HG02884 (cell line): ENCODE results near the gene SMIM23.
"Not testable (repeated sequence)": the region's sequence is repeated elsewhere in the genome, so short reads cannot be mapped to it uniquely, and the experiment has no call there.

Experiments
- ATAC-seq: cut with Tn5 transposase; IDR thresholded peaks from one replicate; pipeline ENCODE4 v1.9.1; 2021; ENCODE audit warnings: mild to moderate bottlenecking, moderate library complexity; ENCODE audit not compliant: unreplicated experiment

The SMIM23 gene

GRCh38 chr5:171771856-171772255, 13.8 kb upstream of the SMIM23 start:
- ATAC-seq: no peak

DNA sequence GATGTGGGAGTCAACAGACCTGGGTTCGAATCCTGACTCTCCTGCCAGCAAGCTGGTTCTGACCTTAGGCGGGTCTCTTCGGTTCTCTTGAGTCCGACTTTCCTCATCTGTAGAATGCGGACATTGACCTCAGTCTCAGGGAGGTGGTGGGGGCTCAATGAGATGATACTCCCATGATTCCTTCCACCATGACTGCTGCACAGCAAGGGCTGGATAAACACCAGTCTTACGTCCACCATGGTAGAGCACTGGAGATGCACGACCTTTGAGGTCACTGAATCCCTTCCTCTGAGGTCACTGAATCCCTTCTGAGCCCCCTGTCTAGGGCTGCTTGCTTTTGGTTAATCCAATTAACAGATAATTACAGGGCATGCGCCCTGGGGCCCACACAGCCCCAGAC, 12.5 kb upstream of the SMIM23 start:
- no peak for ATAC-seq

DNA sequence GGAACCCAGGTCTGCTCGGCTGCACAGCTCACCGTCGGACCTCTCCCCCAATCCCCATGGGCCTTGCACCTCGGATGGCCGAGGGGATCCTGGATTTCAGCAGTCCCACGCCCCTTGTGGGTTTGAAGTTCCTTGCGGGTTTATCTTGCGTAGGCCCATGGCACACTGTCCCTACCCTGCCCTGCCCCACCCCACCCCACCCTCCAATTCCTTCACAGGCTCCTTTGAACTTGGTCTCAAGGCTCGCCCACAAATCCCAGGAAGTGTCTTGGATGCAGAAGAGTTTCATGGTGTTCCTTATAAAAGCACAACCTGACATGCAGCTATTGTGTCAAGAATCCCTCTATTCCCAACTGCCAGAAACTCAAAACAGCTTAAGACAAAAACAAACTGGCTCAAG, 11.2 kb upstream of the SMIM23 start:
- no peak for ATAC-seq

DNA sequence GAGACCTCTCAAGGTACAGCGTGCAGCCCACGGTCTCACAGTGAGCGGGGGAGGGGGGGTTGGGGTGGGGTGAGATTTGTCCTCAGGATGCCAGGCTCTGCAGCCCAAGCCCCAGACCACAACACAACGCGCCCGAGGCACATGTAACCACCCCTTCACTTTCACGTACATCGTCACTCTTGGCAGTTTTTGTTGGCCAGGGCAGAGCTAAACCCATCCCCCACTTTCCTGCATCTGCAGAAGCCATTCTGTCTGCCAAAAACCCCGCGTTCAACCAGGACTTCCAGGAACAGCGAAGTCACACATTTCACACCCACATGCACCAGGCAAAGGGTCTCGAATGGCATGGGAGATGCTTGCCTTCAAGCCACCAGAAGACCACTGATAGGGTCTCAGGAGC, 9.4 kb upstream of the SMIM23 start:
- no peak for ATAC-seq

GRCh38 chr5:171776770-171777759, 8.6 kb upstream of the SMIM23 start:
- ATAC-seq: no peak

- not testable (repeated sequence) for ATAC-seq
Measured at GRCh38 chr5:171781744-171782143, 3.9 kb upstream of the SMIM23 start.

DNA sequence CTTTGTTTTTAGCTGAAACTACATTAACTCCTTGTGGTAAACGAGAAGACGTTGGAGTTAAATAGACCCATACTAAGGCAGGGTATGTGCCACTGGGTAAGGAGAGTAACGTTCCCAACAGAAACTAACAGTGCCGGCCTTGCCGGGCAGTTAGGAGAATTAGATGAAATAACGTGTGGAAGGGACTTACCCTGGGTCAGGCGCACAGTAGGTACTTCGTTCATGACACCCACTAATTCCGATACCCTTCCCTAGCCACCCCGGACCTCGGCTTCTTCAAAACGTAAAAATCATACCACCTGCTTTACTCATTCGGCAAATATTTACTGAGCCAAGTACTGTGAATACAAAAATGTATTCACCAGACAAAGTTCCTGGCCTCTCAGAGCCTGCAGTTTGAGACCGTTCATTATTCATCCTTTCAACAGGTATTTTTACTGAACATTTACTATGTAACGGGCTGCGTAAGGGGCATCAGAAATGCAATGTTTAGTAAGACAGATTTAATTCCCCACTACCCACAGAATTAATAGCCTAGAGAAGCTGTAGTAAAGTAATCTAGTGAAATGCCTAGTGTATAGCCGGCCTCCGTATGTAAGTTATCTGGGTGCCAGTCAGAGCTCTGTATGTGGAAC, 3.2 kb upstream of the SMIM23 start:
- no peak for ATAC-seq

DNA sequence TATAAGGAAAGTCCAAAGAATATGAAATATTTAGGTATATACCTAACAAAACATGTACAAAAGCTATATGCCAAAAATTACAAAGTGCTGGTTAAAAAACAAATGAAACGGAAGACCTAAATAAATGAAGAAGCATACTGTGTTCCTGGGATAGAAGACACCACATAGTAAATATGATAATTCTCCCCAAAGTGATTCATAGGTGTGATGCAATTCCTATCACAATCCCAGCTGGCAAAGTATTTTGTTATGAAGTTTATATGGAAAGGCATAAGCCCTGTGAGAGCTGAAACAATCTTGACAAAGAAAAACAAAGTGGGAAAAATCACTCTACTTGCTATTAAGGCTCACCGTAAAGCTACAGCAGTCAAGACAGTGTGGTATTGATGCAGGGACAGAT, 2.6 kb upstream of the SMIM23 start:
- no peak for ATAC-seq

DNA sequence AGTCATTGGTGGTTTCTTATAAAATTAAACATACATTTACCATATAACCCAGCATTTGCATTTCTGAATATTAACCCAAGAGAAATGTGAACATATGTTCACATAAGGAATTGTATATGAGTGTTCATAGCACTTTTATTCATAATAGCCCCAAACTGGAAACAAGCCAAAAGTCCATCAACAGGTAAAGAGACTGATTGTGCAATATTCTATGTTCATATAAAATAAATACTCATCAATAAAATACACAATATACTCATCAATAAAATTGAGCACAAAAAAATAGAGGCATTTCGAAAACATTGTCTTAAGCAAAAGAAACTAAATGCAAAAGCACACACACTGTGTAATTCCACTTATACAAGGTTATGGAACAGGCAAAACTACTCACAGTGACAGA, 3.7 kb downstream of the SMIM23 start:
- no peak for ATAC-seq

DNA sequence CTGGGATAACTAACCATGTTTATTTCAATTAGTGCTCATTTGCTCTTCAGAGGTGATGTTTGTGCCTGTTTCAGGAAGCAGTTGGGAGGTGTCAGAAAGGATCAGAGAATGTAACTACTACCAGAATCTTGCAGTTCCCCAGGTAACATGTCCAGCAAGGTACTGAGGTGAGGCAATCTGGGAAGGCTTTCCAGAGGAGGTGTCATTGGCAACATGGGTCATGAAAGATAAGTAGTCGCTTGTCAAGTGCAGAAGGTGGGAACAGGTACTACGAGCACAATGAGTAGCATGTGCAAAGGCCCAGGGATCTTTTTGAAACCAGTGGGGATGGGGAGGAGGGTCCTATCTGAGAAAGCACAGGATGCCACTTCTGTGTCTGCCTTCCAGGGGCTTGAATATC, 4.8 kb downstream of the SMIM23 start:
- no peak for ATAC-seq

GRCh38 chr5:171794470-171794960, 8.9 kb downstream of the SMIM23 start:
- no peak for ATAC-seq

DNA sequence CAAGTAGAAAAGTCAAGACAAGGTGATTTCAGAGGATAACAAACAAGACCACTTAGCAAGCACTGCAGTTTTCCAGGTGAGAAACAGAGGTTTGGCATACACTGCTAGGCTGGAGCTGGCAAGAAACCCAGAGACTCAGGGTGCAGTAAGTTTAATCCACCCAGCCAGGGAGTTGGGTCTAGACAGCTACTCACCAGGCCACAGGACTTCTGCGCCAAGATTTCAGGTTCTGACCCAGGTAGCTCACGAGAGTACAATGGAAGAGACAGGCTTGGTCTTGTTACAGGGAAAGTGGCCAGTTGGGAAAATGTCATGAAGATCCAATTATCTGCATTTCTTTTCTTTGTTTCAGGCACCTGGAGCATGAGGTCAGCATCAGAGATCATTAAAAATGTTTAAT, 9.8 kb downstream of the SMIM23 start:
- ATAC-seq: no peak

- no peak for ATAC-seq
Measured at GRCh38 chr5:171796436-171796835, 10.8 kb downstream of the SMIM23 start.

GRCh38 chr5:171797543-171797942, 11.9 kb downstream of the SMIM23 start:
- ATAC-seq: no peak

- no peak for ATAC-seq
Measured at GRCh38 chr5:171798418-171798817, 12.8 kb downstream of the SMIM23 start.

- no peak for ATAC-seq
Measured at GRCh38 chr5:171801839-171802238, 16.2 kb downstream of the SMIM23 start.

DNA sequence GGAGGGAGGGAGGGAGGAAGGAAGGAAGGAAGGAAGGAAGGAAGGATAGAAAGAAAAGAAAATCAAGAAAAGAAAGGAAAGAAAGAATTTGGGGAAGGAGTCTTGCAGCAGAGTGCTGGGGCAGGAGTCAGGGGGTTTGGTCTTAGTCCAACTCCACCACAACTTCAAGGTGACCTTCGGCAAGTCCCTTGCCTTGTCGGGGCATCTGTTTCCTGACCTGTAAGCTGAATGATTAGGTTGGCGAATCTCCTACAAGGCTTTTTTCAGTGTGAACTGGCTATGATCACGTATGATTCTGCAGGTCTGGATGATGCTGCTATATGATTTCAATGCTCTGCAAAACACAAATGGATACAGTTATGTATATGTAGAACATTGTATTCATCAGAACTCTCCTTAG, 20.1 kb downstream of the SMIM23 start:
- no peak for ATAC-seq

GRCh38 chr5:171806976-171807747, 21.5 kb downstream of the SMIM23 start:
- ATAC-seq: no peak

- no peak for ATAC-seq
Measured at GRCh38 chr5:171808453-171808852, 22.8 kb downstream of the SMIM23 start.

DNA sequence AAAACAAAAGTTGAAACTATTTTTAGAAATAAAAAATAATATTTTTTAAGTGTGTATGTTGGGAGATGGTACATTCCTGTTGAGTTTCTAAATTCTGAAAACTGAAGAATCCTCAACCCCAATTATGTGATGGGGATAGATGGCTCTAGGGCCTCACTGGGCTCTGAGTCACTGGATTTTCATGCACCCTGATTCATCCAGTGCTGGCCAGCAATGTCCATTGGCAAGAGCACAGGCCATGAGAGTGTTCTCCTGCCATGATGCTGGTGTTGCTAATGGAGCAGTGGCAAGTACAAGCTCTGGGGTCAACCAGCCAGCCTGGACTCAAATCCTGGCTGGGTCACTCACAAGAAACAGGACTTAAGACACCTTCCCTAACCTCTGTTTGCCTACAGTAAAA, 23.3 kb downstream of the SMIM23 start:
- ATAC-seq: no peak

GRCh38 chr5:171810227-171810626, 24.6 kb downstream of the SMIM23 start:
- no peak for ATAC-seq
